Measurements from ENCODE around the gene GARRE1.
"Not testable (repeated sequence)": the region's sequence is repeated elsewhere in the genome, so short reads cannot be mapped to it uniquely, and the experiment has no call there.

The GARRE1 gene, protein sequence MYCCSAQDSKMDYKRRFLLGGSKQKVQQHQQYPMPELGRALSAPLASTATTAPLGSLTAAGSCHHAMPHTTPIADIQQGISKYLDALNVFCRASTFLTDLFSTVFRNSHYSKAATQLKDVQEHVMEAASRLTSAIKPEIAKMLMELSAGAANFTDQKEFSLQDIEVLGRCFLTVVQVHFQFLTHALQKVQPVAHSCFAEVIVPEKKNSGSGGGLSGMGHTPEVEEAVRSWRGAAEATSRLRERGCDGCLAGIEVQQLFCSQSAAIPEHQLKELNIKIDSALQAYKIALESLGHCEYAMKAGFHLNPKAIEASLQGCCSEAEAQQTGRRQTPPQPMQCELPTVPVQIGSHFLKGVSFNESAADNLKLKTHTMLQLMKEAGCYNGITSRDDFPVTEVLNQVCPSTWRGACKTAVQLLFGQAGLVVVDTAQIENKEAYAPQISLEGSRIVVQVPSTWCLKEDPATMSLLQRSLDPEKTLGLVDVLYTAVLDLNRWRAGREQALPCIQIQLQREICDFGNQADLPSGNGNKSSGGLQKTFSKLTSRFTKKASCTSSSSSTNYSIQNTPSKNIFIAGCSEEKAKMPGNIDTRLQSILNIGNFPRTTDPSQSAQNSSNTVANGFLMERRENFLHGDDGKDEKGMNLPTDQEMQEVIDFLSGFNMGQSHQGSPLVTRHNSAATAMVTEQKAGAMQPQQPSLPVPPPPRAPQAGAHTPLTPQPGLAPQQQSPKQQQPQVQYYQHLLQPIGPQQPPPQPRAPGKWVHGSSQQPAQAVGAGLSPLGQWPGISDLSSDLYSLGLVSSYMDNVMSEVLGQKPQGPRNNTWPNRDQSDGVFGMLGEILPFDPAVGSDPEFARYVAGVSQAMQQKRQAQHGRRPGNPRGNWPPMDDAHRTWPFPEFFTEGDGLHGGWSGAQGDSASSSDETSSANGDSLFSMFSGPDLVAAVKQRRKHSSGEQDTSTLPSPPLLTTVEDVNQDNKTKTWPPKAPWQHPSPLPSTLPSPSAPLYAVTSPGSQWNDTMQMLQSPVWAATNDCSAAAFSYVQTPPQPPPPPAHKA (N-terminal part only)

DNA sequence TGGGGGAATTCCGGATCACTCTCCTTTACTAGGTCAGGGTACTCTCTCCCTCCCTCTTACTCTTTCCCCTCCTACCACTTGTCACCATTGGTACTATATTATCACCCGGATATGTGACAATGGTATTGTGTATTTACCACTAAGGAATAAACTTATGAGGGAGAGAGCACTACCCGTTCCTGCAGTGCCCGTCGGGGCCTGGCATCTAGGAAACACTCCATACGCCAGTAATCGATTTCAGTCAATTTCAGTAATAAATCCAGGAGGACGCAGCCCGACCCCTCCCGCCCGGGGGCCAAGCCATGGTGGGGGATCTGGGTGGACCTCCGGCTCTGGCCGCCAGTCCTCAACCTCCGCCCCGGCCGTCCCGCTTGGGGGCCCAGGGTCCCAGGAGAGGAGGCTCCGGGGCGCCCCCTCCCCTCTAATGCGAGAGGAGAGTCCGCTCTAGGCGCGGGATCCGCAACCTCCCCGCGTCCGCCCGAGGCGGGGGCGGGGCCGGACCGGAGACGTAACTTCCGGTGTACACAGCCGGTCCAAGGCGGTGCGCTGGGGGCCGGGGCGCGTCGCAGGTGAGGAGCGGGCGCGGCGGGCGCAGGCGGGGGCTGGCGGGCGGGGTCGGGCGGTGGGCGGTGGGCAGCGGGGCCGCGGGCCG, at the start of gene GARRE1:
TSS of gene GARRE1 (plus strand) at position 509 of the 652 bp plus-strand sequence. CDS start 45,920 bp downstream, outside the sequence.
- DNase-seq = peak; percentile 82

DNA sequence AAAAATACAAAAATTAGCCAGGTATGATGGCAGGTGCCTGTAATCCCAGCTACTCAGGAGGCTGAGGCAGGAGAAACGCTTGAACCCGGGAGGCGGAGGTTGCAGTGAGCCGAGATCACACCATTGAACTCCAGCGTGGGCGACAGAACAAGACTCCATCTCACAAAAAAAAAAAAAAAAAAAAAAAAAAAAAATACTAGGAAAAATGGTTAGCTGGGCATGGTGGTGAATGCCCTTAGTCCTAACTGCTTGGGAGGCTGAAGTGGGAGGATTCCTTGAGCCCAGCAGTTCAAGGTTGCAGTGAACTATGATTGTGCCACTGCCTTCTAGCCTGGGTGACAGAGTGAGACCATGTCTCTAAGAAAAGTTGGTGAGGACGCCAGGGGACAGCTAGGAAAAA, 49.0 kb upstream of the GARRE1 start:
- DNase-seq = not testable (repeated sequence)

DNA sequence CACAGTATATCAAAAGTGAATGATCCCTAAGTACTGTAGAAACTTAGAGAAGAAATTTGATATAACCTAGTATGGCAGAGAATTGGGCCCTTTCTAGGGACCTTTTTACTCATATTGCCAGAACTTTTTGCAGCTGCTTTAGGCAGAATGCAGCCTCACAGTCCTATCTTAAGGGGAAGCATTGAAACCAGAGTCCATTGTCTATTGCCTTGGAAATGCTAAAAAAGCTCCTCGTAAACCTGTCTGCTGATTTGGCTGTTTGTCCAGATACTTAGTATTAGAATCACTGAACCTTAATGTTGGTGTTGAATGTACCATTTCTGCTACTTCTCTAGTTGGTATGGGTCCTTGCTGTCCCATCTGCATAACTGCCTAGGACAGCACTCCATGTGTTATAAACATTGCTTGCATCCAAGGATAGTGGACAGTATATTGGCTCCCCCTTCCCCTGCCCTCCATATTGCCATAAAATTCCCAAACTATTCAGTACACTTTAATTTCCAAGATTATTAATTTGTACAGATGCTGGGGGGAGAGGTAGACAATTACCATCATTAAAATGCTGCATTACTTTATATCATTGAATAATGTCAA, 46.0 kb upstream of the GARRE1 start:
- DNase-seq = no peak

DNA sequence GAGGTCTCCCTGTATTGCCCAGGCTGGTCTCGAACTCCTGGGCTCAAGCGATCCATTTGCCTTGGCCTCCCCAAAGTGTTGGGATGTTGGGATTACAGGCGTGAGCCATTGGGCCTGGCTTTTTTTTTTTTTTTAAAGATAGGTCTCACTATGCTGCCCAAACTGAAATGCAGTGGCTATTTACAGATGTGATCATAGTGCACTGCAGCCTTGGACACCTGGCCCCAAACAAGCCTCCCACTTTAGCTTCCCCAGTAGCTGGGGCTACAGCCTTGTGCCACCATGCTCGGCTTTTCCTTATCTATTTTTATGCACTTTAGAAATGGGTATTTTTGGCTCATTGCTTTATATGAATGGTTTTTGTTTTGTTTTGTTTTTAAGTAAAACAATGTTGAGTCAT, 44.6 kb upstream of the GARRE1 start:
- no peak for DNase-seq

DNA sequence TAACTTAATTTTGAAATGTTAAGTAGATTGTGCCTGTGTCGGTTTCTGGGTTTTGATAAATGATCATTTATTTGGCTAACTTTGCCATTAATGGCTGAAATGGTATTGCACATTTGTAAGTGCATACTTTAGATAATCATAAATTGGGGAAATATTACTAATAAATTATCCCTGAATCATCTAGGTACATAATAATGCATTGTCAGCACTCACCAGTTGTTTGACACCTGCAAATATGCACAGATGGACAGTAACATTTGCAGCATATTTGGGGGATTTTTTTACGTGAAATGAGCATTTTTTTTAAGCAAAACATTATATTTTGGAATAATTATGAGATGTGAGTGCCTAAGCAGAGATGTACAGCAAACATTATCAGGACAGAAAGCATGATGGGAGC, 41.1 kb upstream of the GARRE1 start:
- no peak for DNase-seq

DNA sequence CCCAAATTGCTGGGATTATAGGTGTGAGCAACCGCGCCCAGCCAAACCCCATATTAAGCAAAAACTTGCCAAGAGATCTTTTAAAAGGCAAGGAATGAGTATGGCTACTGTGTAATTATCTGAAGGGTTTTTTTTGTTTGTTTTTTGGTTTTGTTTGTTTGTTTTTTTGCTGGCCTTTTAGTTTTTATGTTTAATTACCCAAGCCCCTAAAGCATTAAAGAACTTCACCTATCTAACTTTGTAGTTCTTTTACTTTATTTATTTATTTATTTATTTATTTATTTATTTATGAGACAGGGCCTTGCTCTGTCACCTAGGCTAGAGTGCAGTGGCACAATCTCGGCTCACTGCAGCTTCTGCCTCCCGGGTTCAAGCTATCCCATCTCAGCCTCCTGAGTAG, 40.3 kb upstream of the GARRE1 start:
- DNase-seq = no peak

DNA sequence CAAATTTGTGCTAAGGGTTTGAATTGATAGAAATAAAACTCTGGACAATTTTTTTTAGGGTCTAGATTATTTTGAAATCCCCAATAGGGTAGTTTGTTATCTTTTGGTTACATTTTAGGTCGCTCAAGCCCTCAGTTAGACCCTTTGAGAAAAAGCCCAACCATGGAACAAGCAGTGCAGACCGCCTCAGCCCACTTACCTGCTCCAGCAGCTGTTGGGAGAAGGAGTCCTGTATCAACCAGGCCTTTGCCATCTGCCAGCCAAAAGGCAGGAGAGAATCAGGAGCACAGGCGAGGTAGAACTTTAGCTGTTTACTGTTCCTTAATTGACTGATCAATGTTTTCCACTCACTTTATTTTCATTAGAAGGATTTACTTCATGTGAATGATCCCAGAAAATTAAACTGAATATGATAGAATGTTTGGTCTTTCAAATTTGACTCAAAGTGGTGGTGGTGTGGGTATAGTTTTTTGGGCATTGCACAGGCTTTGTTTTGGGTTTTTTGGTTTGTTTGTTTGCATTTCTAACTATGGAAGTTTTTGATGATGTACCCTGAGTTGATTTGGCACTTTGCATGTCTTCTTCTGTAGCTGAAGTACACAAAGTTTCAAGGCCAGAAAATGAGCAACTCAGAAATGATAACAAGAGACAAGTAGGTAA, 39.2 kb upstream of the GARRE1 start:
- DNase-seq = no peak

DNA sequence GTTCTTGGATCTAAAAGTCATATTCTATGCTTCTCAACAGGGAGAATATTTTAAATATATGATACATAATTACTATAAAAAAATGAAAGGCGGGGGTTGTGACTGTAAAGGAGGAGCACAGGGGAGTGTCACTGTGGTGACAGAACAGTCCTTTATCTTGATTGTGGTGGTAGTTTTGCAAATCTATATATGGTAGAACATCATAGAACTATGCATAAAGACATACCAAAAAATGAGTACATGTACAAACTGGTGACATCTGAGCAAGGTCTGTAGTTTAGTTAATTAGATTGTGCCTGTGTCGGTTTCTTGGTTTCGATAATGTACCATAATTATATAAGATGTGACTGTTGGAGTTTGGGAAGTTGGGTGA, 38.7 kb upstream of the GARRE1 start:
- DNase-seq = no peak

DNA sequence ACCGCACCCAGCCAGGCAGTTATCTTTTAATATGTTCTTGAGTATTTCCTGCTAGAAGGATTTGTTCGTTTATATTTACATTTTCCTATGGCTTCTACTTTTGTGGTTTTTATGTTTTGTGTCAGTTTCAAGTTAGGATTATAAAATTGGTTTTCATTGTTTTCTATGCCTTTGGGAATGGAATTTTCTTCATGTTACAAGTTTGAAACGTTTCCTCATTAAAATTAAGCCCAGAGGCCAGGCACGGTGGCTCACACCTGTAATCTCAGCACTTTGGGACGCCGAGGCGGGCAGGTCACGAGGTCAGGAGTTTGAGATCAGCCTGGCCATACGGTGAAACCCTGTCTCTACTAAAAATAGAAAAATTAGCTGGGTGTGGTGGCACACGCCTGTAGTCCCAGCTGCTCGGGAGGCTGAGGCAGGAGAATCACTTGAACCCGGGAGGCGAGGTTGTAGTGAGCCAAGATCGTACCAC, 37.6 kb upstream of the GARRE1 start:
- DNase-seq = not testable (repeated sequence)

DNA sequence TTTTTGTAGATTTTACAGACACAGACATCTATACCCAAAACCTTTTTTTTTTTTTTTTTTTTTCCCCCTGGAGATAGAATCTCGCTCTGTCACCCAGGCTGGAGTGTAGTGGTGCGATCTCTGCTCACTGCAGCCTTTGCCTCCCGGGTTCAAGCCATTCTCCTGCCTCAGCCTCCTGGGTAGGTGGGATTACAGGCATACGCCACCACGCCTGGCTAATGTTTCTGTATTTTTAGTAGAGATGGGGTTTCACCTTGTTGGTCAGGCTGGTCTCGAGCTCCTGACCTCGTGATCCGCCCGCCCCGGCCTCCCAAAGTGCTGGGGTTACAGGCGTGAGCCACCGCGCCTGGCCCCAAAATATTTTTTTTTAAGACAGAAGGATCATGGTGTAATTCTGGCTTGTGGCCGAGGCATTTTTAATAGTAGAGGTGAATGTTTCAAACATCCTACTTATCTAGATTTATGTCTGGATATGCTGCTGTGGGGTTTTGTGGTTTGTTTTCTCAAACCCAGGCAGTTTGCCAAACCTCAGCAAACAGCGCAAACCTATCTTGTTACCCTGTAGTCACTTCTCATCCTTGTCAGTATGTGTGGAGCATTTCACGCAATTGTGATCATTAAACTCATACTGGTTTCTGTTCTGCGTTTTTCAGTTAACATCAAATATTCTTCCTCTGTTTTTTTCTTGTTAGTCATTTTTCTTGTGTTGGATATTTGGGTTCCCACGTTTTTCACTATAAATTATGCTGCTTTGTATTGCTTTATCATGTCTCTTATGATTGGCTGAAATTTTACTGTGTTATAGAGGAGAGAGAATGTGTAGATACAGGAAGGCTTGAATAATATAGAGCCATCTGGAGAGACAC, 36.2 kb upstream of the GARRE1 start:
- DNase-seq = peak; percentile 50

DNA sequence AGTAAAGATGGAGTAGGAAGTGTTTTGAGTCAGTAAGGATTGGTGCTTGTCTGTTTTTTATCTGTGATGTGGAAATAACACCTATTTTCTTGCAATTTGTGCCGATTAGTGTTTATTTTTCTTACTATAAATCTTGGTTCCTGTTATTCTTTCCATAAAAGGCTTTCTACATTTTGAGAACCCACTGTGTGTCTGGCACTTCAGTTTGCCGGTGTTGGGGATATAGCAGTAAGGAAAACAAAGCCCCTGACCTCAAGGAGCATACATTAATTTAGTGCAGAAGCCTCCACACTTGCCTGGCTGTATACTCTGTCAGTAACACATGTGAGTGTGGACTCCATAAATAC, 35.6 kb upstream of the GARRE1 start:
- no peak for DNase-seq

DNA sequence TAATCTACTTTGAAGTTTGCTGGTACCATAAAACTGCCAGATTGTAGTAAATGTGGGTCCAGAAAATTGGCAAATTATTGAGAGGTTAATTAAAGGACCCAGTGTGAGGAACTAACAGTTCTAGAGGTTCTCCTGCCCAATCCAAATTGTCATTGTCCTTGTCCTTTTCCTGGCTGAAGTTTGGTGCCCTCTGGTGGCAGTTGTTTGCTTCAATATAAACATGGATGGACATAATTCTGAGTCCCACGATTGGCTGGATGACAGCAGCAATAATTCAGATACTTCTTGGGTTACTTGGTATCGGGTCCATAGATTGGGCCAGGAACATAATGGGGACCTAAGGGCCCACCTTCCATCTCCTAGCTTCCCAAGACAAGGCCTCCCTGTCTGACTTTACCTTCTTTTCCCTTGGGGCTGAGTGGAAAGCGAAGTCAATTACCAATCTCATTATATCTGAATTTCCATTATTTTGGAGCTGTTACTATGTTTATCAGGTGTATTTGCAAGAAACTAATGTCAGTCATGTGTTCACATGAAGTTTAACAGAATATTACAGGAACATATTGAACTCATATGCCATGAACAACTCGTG, 33.8 kb upstream of the GARRE1 start:
- DNase-seq = peak; percentile 63

DNA sequence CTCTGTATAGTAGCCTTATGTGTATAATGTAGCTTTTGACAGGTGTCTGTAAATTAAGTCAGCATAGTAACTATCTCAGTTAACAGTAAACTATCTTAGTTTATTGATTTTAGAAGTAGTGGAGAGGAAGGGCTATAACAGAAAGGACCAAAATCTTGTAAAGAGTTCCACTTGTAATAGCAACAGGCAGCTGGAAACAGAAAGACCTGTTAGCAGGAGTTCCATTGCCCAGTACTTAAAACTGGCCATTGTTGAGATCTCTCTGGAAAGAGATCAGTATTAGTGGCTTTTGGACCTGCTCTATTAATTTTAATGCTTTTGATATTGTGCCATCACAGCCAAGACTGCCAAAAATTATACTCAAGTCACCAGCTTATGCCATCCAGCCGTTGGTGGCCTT, 32.0 kb upstream of the GARRE1 start:
- no peak for DNase-seq

DNA sequence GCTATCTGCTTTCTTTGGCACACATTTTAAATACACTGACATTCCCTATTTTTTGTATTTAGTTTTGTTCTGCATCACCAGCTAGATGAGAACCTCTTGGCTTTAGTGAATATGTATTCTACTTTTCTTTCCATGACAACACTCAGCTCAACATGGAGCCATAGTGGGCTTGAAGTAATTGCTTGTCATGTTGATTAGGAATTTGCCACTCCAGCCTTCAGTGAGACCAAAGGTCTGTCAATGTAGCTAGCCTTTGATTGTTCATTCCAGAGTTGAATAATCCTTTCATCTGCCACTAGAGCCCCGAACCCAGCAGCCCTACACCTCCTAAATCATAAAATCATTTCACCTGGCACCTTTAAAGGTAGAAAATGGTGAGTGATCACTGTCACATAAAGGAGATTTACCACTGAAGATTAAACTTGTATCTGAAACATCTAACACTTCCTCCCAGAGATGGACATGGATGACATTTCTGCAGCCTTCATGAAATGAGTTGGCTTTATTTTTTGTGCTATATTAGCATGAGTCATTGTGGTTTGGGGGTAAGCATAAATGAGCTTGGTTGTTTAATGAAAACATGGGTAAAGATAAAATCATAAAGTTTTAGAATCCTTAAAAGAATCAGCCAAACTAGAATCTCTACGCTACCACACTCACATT, 29.2 kb upstream of the GARRE1 start:
- no peak for DNase-seq

DNA sequence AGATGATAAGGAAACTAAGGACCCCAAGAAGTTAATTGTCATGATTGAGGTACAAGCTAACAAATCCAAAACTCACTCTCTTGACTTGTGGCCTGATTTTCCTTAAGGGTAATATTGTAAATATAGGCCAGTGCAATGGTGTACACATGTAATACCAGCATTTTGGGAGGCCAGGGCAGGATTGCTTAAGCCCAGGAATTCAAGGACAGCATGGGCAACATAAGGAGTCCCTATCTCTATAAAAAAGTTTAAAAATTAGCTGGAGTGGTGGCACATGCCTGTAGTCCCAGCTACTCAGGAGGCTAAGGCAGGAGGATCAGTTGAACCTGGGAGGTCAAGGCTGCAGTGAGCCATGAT, 28.7 kb upstream of the GARRE1 start:
- no peak for DNase-seq

DNA sequence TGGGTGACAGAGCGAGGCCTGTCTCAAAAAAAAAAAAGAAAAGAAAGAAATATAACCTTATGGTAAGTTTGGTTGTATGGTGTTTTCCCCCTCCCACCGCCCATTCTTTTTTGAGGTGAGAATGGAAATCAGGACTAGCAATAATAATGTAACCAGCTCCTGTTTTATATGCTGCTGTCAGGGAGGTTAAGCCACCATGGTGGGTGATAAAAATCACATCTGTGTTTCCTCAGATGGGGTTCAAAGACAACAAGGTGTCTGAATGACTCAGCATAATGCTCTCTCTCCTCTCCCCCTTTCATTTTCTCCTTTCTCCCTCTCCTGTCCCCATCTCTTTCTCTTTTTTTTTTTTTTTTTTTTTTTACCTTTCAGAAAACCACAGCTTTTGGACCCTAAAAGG, 28.3 kb upstream of the GARRE1 start:
- no peak for DNase-seq

DNA sequence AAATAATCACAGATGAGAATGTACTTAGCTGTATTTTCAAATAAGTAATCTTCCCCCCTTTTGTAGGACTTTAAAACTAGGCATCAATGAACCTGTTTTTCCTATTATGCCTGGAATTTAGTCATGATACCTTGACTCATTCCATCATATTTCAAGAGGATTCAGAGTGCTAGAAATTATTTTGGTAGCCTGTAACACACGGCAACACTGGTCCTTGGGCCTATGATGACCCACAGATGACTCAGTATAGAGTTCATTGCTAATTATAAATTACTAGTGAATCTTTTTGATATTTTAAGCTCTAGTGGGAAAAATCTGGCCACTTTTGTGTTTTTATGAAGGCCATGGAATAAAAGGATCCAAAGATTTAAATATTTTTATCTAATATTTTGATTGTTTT, 26.0 kb upstream of the GARRE1 start:
- no peak for DNase-seq

DNA sequence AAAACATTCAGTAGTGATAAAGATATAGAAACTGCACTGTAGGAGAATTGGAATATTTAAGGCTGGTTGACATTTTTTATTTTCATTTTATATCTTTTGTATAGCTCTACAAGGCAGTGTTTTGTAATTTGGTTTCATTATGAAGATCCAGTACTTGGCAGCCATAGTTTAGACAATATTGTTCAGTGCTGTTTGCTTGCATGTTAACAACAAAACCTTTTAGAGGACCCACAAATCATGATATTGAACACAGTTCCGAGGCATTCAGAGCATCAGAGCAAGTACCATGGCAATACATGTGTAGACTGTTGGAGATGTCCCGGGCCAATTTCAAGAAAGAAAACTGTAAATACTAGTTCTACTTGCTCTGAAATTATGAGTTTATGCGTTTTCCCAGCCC, 25.6 kb upstream of the GARRE1 start:
- no peak for DNase-seq

DNA sequence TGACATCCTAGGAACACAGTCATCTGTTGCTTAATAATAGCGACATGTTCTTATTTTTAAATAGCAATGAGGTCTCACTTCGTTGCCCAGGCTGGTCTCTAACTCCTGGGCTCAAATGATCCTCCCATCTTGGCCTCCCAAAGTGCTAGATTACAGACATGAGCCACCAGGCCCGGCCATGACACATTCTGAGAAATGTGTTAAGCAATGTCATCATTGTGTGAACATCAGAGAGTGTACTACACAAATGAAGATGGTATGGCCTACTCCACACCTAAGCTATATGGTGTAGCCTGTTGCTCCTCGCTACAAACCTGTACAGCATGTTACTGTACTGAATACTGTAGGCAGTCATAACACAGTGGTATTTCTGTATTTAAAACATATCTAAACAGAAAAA, 24.6 kb upstream of the GARRE1 start:
- no peak for DNase-seq

DNA sequence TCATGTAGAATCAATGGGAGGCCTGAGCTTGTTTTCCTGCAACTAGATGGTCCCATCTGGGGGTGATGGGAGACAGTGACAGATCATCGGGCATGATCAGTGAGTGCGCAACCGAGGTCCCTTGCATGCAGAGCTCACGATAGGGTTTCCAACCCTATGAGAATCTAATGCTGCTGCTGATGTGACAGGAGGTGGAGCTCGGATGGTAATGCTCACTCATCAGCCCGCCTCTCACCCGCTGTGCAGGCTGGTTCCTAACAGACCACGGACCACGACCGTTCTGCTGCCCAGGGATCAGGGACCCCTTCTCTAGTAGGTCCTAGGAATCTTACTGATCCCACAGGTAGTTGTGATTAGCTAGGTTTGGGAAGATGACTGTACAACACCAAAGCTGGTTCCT, 23.5 kb upstream of the GARRE1 start:
- DNase-seq = no peak

All from NCI-H1436 (cell line).